SKM-1 (cell line): Measurements from ENCODE around the gene SLC44A5.
"Not testable (repeated sequence)": the region's sequence is repeated elsewhere in the genome, so short reads cannot be mapped to it uniquely, and the experiment has no call there.

Experiments used
- DNase-seq: peaks from one replicate; lab custom pipeline; 2025; ENCODE audit not compliant: unreplicated experiment; lab: John Stamatoyannopoulos, UW

SLC44A5 gene

GRCh38 chr1:75611014-75611413 lies at the start of gene SLC44A5:
SLC44A5 (minus strand) TSS chr1:75611114; CDS start chr1:75541447, 69,667 bp downstream.
- no peak for DNase-seq

GRCh38 chr1:75655931-75656330 lies 45.0 kb upstream of the SLC44A5 start:
- no peak for DNase-seq

GRCh38 chr1:75647183-75647582 lies 36.3 kb upstream of the SLC44A5 start:
- not testable (repeated sequence) for DNase-seq

GRCh38 chr1:75645153-75645552 lies 34.2 kb upstream of the SLC44A5 start:
- not testable (repeated sequence) for DNase-seq

- no peak for DNase-seq
Observed at GRCh38 chr1:75643460-75643859, 32.5 kb upstream of the SLC44A5 start.

- DNase-seq, result peak; percentile 32
Observed at GRCh38 chr1:75641325-75641724, 30.4 kb upstream of the SLC44A5 start.

GRCh38 chr1:75640137-75640536 lies 29.2 kb upstream of the SLC44A5 start:
- DNase-seq, result no peak

GRCh38 chr1:75632350-75632949 lies 21.5 kb upstream of the SLC44A5 start:
- peak; percentile 33 for DNase-seq

- DNase-seq, result no peak
Observed at GRCh38 chr1:75630998-75631397, 20.1 kb upstream of the SLC44A5 start.

GRCh38 chr1:75630004-75630594 lies 19.2 kb upstream of the SLC44A5 start:
- no peak for DNase-seq

- DNase-seq, result no peak
Observed at GRCh38 chr1:75625795-75626194, 14.9 kb upstream of the SLC44A5 start.

- no peak for DNase-seq
Observed at GRCh38 chr1:75618382-75618781, 7.5 kb upstream of the SLC44A5 start.

- DNase-seq, result no peak
Observed at GRCh38 chr1:75616436-75617433, 5.8 kb upstream of the SLC44A5 start.

GRCh38 chr1:75615613-75616435 lies 4.9 kb upstream of the SLC44A5 start:
- no peak for DNase-seq

- DNase-seq, result no peak
Observed at GRCh38 chr1:75614399-75614756, 3.5 kb upstream of the SLC44A5 start.

- no peak for DNase-seq
Observed at GRCh38 chr1:75613916-75614315, 3.0 kb upstream of the SLC44A5 start.

GRCh38 chr1:75612976-75613375 lies 2.1 kb upstream of the SLC44A5 start:
- no peak for DNase-seq

- DNase-seq, result no peak
Observed at GRCh38 chr1:75602486-75602885, 8.4 kb downstream of the SLC44A5 start.

- DNase-seq, result no peak
Observed at GRCh38 chr1:75600781-75601180, 10.1 kb downstream of the SLC44A5 start.

- DNase-seq, result no peak
Observed at GRCh38 chr1:75594327-75594726, 16.6 kb downstream of the SLC44A5 start.

GRCh38 chr1:75593457-75593856 lies 17.5 kb downstream of the SLC44A5 start:
- not testable (repeated sequence) for DNase-seq
